ENCODE results near the gene GET3. TPM values are rescaled to one million over a fixed set of nuclear protein-coding genes. Genes with fewer than 3 reads are reported as not detected.

GET3 gene
- total and polyA plus RNA-seq, 2 of the 13 experiments (the other 11 are each of a cell fraction or from before 2014, with no cell fraction given) = 57.7 to 59.4 TPM

DNA sequence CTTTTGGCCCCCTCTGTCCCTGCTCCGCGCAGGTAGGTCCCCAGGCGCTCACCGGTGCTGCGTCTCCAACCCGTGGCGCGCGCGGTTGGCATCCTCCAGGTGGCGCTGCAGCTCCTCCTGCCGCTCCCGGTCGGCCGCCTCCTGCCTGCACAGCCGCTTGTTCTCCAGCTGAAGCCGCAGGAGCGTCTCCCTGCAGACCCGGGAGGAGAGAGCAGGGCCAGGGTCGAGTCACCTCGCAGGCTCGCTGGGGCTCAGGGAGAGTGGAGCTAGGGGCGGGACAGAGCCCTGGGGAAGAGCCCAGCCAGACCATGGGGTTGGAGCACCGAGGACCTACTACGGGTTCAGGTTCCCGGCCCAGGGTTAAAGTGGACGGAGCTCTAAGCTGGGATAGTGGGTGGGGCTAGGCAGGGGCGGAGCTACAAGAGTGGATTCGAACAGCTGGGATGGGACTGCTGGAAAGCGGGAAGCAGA is 28.8 kb downstream of the GET3 start (continued):
- TF ChIP-seq SYNCRIP (IDR thresholded peaks at IDR 0.05; ENCODE audit: insufficient read depth, low read depth, low read length) (no peak), KDM6A (CRISPR knock-in tag; IDR thresholded peaks at IDR 0.05; ENCODE audit: low read depth) (no peak), ZFX (CRISPR knock-in tag; IDR thresholded peaks at IDR 0.05; ENCODE audit: low read depth) (peak; percentile 74), ZNF44 (CRISPR knock-in tag; IDR thresholded peaks at IDR 0.05) (peak; percentile 32; the same call in 1 of the 2 replicates), ZNF557 (CRISPR knock-in tag; IDR thresholded peaks at IDR 0.05) (no peak), ZNF143 (CRISPR knock-in tag; IDR thresholded peaks at IDR 0.05) (no peak), KAT2B (IDR thresholded peaks at IDR 0.05; ENCODE audit: borderline replicate concordance, low read depth, low read length) (no peak), ZNF124 (CRISPR knock-in tag; IDR thresholded peaks at IDR 0.05) (peak; percentile 57; the same call in 1 of the 2 replicates), EED (CRISPR knock-in tag; IDR thresholded peaks at IDR 0.05) (no peak), ZNF577 (CRISPR knock-in tag; IDR thresholded peaks at IDR 0.05; ENCODE audit: borderline replicate concordance, low read depth) (no peak), TCF12 (IDR thresholded peaks at IDR 0.05) (no peak), TCF12 (CRISPR knock-in tag; IDR thresholded peaks at IDR 0.05) (no peak), TRIM24 (CRISPR knock-in tag; IDR thresholded peaks at IDR 0.05) (no peak), TBX2 (CRISPR knock-in tag; IDR thresholded peaks at IDR 0.05; ENCODE audit: borderline replicate concordance) (peak; percentile 58; the same call in 1 of the 2 replicates), DNMT3B (CRISPR knock-in tag; conservative IDR thresholded peaks at IDR 0.05) (no peak), AGO2 (optimal IDR thresholded peaks at IDR 0.05; ENCODE audit: low read depth, low read length) (peak; percentile 68), LCORL (IDR thresholded peaks at IDR 0.05) (no peak), LCORL (CRISPR knock-in tag; IDR thresholded peaks at IDR 0.05) (peak; percentile 56; the same call in 1 of the 2 replicates), ZNF543 (CRISPR knock-in tag; IDR thresholded peaks at IDR 0.05) (no peak)
- TF ChIP-seq, protein P1, sequence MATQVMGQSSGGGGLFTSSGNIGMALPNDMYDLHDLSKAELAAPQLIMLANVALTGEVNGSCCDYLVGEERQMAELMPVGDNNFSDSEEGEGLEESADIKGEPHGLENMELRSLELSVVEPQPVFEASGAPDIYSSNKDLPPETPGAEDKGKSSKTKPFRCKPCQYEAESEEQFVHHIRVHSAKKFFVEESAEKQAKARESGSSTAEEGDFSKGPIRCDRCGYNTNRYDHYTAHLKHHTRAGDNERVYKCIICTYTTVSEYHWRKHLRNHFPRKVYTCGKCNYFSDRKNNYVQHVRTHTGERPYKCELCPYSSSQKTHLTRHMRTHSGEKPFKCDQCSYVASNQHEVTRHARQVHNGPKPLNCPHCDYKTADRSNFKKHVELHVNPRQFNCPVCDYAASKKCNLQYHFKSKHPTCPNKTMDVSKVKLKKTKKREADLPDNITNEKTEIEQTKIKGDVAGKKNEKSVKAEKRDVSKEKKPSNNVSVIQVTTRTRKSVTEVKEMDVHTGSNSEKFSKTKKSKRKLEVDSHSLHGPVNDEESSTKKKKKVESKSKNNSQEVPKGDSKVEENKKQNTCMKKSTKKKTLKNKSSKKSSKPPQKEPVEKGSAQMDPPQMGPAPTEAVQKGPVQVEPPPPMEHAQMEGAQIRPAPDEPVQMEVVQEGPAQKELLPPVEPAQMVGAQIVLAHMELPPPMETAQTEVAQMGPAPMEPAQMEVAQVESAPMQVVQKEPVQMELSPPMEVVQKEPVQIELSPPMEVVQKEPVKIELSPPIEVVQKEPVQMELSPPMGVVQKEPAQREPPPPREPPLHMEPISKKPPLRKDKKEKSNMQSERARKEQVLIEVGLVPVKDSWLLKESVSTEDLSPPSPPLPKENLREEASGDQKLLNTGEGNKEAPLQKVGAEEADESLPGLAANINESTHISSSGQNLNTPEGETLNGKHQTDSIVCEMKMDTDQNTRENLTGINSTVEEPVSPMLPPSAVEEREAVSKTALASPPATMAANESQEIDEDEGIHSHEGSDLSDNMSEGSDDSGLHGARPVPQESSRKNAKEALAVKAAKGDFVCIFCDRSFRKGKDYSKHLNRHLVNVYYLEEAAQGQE (IDR thresholded peaks at IDR 0.05; ENCODE audit: borderline replicate concordance in 1 of 2, low read depth in 1 of 2, low read length in 2 of 2) = no peak
- TF ChIP-seq, protein P2, sequence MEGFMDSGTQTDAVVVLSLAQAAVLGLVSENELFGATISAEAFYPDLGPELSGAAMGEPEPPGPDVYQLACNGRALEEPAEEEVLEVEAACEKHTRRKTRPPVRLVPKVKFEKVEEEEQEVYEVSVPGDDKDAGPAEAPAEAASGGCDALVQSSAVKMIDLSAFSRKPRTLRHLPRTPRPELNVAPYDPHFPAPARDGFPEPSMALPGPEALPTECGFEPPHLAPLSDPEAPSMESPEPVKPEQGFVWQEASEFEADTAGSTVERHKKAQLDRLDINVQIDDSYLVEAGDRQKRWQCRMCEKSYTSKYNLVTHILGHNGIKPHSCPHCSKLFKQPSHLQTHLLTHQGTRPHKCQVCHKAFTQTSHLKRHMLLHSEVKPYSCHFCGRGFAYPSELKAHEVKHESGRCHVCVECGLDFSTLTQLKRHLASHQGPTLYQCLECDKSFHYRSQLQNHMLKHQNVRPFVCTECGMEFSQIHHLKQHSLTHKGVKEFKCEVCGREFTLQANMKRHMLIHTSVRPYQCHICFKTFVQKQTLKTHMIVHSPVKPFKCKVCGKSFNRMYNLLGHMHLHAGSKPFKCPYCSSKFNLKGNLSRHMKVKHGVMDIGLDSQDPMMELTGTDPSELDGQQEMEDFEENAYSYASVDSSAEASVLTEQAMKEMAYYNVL (CRISPR knock-in tag; IDR thresholded peaks at IDR 0.05; ENCODE audit: borderline replicate concordance) = peak; percentile 57; the same call in 1 of the 2 replicates
- TF ChIP-seq, protein P3, sequence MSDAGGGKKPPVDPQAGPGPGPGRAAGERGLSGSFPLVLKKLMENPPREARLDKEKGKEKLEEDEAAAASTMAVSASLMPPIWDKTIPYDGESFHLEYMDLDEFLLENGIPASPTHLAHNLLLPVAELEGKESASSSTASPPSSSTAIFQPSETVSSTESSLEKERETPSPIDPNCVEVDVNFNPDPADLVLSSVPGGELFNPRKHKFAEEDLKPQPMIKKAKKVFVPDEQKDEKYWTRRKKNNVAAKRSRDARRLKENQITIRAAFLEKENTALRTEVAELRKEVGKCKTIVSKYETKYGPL (CRISPR knock-in tag; IDR thresholded peaks at IDR 0.05) = no peak
- TF ChIP-seq, protein P4, sequence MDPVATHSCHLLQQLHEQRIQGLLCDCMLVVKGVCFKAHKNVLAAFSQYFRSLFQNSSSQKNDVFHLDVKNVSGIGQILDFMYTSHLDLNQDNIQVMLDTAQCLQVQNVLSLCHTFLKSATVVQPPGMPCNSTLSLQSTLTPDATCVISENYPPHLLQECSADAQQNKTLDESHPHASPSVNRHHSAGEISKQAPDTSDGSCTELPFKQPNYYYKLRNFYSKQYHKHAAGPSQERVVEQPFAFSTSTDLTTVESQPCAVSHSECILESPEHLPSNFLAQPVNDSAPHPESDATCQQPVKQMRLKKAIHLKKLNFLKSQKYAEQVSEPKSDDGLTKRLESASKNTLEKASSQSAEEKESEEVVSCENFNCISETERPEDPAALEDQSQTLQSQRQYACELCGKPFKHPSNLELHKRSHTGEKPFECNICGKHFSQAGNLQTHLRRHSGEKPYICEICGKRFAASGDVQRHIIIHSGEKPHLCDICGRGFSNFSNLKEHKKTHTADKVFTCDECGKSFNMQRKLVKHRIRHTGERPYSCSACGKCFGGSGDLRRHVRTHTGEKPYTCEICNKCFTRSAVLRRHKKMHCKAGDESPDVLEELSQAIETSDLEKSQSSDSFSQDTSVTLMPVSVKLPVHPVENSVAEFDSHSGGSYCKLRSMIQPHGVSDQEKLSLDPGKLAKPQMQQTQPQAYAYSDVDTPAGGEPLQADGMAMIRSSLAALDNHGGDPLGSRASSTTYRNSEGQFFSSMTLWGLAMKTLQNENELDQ (CRISPR knock-in tag; IDR thresholded peaks at IDR 0.05; ENCODE audit: borderline replicate concordance) = no peak

Measured in HepG2 (cell line).